ENCODE data around the gene CALD1.

CALD1 gene

DNA sequence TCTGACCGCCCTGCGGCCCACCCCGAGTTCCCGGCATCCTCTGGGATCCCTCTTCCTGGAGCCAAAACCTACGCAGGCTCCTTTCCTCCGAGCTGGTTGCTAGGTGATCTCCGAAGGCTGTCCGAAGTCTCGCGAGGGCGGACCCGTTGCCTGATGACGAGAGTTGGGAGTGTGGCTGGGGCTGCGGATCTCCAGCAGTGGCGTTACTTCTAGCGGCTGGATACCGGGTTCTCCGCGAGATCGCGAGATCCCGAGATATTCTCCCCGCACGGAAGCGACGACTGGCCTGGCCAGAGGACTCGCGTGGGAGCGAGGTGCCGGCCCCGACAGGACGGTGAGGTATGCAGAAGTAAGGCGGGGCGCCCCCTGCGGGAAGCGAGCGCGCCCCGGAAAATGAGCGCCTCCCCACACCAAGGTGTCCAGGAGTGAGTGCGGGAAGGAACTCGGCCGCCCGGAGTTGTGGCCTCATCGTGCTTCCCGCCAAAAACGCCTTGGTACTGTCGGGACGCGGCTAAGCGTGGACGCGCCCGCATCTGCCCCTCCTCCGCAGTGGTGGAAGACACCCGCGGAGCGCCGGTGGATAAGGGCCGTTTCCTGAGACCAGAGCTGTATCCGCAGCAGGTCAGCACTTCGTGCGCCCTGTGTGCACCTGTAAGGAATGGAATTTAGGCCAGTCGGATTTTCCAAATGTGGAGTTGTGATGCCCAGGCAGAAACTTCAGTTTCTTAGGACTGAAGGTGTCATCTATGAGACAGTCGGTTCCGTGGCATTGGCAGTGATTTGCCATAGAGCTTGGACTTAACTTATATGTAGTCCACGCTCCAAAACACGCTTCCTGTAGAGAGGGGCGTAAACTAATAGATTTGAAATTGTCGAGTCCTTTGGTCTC is 207.2 kb downstream of the CALD1 start, which contains the start of gene AGBL3:
AGBL3 (plus strand) TSS at position 146 of the 889 bp plus-strand sequence. CDS start 1,426 bp downstream, outside the sequence.
- Histone ChIP-seq H3K4me1 (ENCODE audit: insufficient read depth, low read length, severe bottlenecking) (peaks cover 18% of the 10 kb centered on the region), H3K9me3 (ENCODE audit: low read length) (no peaks in the 10 kb centered on the region), H3K27me3 (ENCODE audit: insufficient read depth, low read length) (no peaks in the 10 kb centered on the region), H3F3A (ENCODE audit: insufficient read depth, low read length) (no peaks in the 10 kb centered on the region), H3K9ac (ENCODE audit: low read length) (peak within 1 kb of the TSS; percentile 73), H2AFZ (ENCODE audit: low read length) (peak within 1 kb of the TSS; percentile 66), H4K20me1 (ENCODE audit: insufficient read depth, low read length) (no peaks in the 10 kb centered on the region), H3K27ac (ENCODE audit: low read depth, low read length, poor library complexity, severe bottlenecking) (peak within 1 kb of the TSS; percentile 32), H3K36me3 (ENCODE audit: insufficient read depth, low read length) (peaks cover 18% of the 10 kb centered on the region; the same call in 1 of the 2 replicates), H3K79me2 (ENCODE audit: insufficient read depth, low read length) (peaks cover 12% of the 10 kb centered on the region), H3K4me3 (ENCODE audit: low read depth, low read length, poor library complexity, severe bottlenecking) (peak within 1 kb of the TSS; percentile 70), H3K4me2 (ENCODE audit: low read length) (peak within 1 kb of the TSS; percentile 75), H3K9me2 (ENCODE audit: low read depth, low read length) (no peaks in the 10 kb centered on the region)
- TF ChIP-seq EZH2 (IDR thresholded peaks at IDR 0.05; ENCODE audit: borderline replicate concordance, low read length) (no peak), CTCF (IDR thresholded peaks at IDR 0.05; ENCODE audit: low read length) (peak; percentile 92)

DNA sequence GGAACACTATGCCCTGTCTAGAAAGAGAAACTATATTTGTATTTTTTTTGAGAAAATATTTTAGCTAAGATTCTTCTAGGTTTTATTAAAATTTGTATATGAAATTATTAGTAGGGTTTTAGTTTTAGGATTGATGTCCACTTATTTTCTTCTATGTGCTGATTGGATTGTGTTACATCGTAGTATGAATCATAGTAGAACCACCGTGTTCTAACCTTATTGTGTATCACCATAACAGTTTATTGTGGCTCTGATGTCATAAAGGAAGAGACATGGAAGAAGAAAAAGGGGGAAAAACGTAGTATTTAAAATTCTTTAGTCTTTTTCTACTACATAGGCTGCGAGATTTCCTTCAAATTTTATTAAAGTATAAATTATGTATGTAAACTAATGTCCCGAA is 208.7 kb downstream of the CALD1 start:
- Histone ChIP-seq H3K27ac (ENCODE audit: low read depth, low read length, poor library complexity, severe bottlenecking) (no peak overlapping the region), H3F3A (ENCODE audit: insufficient read depth, low read length) (no peaks in the 10 kb centered on the region), H3K27me3 (ENCODE audit: insufficient read depth, low read length) (no peaks in the 10 kb centered on the region), H3K4me1 (ENCODE audit: insufficient read depth, low read length, severe bottlenecking) (peaks cover 28% of the 10 kb centered on the region), H3K4me3 (ENCODE audit: low read depth, low read length, poor library complexity, severe bottlenecking) (no peak overlapping the region), H3K4me2 (ENCODE audit: low read length) (no peak overlapping the region), H2AFZ (ENCODE audit: low read length) (no peak overlapping the region), H3K79me2 (ENCODE audit: insufficient read depth, low read length) (peaks cover 12% of the 10 kb centered on the region), H4K20me1 (ENCODE audit: insufficient read depth, low read length) (no peaks in the 10 kb centered on the region), H3K9ac (ENCODE audit: low read length) (no peak overlapping the region), H3K9me2 (ENCODE audit: low read depth, low read length) (no peaks in the 10 kb centered on the region), H3K9me3 (ENCODE audit: low read length) (no peaks in the 10 kb centered on the region), H3K36me3 (ENCODE audit: insufficient read depth, low read length) (peaks cover 18% of the 10 kb centered on the region; the same call in 1 of the 2 replicates)
- no peak for TF ChIP-seq EZH2 (IDR thresholded peaks at IDR 0.05; ENCODE audit: borderline replicate concordance, low read length)

GRCh38 chr7:134991469-134992339 is 212.3 kb downstream of the CALD1 start:
- Histone ChIP-seq H3K36me3 (ENCODE audit: insufficient read depth, low read length) (peaks cover 44% of the 10 kb centered on the region; the same call in 1 of the 2 replicates), H3K79me2 (ENCODE audit: insufficient read depth, low read length) (peaks cover 12% of the 10 kb centered on the region), H3K4me2 (ENCODE audit: low read length) (no peak overlapping the region), H3K9ac (ENCODE audit: low read length) (no peak overlapping the region), H4K20me1 (ENCODE audit: insufficient read depth, low read length) (no peaks in the 10 kb centered on the region), H3K9me3 (ENCODE audit: low read length) (no peaks in the 10 kb centered on the region), H2AFZ (ENCODE audit: low read length) (no peak overlapping the region), H3K4me3 (ENCODE audit: low read depth, low read length, poor library complexity, severe bottlenecking) (no peak overlapping the region), H3F3A (ENCODE audit: insufficient read depth, low read length) (no peaks in the 10 kb centered on the region), H3K27ac (ENCODE audit: low read depth, low read length, poor library complexity, severe bottlenecking) (no peak overlapping the region), H3K4me1 (ENCODE audit: insufficient read depth, low read length, severe bottlenecking) (peaks cover 44% of the 10 kb centered on the region), H3K9me2 (ENCODE audit: low read depth, low read length) (no peaks in the 10 kb centered on the region), H3K27me3 (ENCODE audit: insufficient read depth, low read length) (no peaks in the 10 kb centered on the region)
- TF ChIP-seq EZH2 (IDR thresholded peaks at IDR 0.05; ENCODE audit: borderline replicate concordance, low read length), result no peak
- TF ChIP-seq CTCF (IDR thresholded peaks at IDR 0.05; ENCODE audit: low read length), result no peak

Measured in OCI-LY1 (cell line).